ENCODE results near the gene ITCH. TPM values are rescaled to one million over a fixed set of nuclear protein-coding genes. Genes with fewer than 3 reads are reported as not detected.

Gene ITCH
- total and polyA plus RNA-seq, 2 of the 8 experiments (the other 6 are each of a cell fraction or from before 2014, with no cell fraction given) = 3.9 to 45.2 TPM

GRCh38 chr20:34495307-34495706 is 132.2 kb downstream of the ITCH start:
- TF ChIP-seq CTCF (IDR thresholded peaks at IDR 0.05; ENCODE audit: control extremely low read depth in 1 of 3, insufficient read depth in 1 of 3, low read depth in 1 of 3, low read length in 3 of 3) (no peak), USF2 (IDR thresholded peaks at IDR 0.05; ENCODE audit: low read length) (no peak), KDM5A (IDR thresholded peaks at IDR 0.05; ENCODE audit: low read length) (no peak), POLR2A (IDR thresholded peaks at IDR 0.05; ENCODE audit: control extremely low read depth in 1 of 2, low read depth in 2 of 2, low read length in 2 of 2) (no peak)
- H2AK5ac ChIP-seq (ENCODE audit: low read depth, low read length) = no peak overlapping the region
- no peak overlapping the region for H4K5ac ChIP-seq (ENCODE audit: insufficient read length, low read depth, low read length)
- no peak overlapping the region for H2BK12ac ChIP-seq (ENCODE audit: low read depth, low read length)
- H2BK5ac ChIP-seq (ENCODE audit: low read depth, low read length) = no peak overlapping the region
- ChIA-PET CTCF (ENCODE audit: partially characterized antibody) (interaction anchor here (1.7 kb wide), 1 partner anchor 183 kb away, joined by 4 read pairs; no protein-coding TSS in a partner anchor), POLR2A (ENCODE audit: partially characterized antibody) (no interaction called here)
- H4K8ac ChIP-seq (ENCODE audit: extremely low read depth, insufficient read depth, low read length) = no peak overlapping the region
- H3K18ac ChIP-seq (ENCODE audit: extremely low read depth, low read length) = no peak overlapping the region
- FAIRE-seq (no peak), DNase-seq (ENCODE audit: low read depth in 1 of 2, low spot score in 2 of 2) (no peak)
- H2BK20ac ChIP-seq (ENCODE audit: low read length) = no peak overlapping the region
- H3K23me2 ChIP-seq (ENCODE audit: low read depth, low read length) = no peaks in the 10 kb centered on the region
- no peak overlapping the region for H3K4me2 ChIP-seq (ENCODE audit: insufficient read depth in 1 of 2, low read depth in 2 of 2, low read length in 2 of 2)
- H4K91ac ChIP-seq (replicated peaks; ENCODE audit: insufficient read length, low read length) = no peak overlapping the region
- no peak overlapping the region for H3K4ac ChIP-seq (replicated peaks; ENCODE audit: insufficient read length, low read depth, low read length)
- H3K36me3 ChIP-seq (ENCODE audit: control insufficient read depth in 2 of 4, insufficient read depth in 4 of 4, low read length in 3 of 4) = peaks cover 3 to 31% (median 10%) of the 10 kb centered on the region in 4 experiments; a peak in 6 of 8 replicates
- H3K9ac ChIP-seq (replicated peaks in 1 of 4; ENCODE audit: extremely low read depth in 1 of 4, low read depth in 3 of 4, low read length in 3 of 4) = no peak overlapping the region
- no peak overlapping the region for H2AFZ ChIP-seq (ENCODE audit: low read length)
- WGBS, 2 experiments (ENCODE audit: extremely low coverage in 1 of 2, insufficient coverage in 1 of 2, insufficient read length in 1 of 2, insufficient replicate concordance in 2 of 2, low coverage in 1 of 2, low lambda C conversion rate in 2 of 2, missing lambda C conversion rate in 1 of 2) = 96% methylated on average over 7 of the region's 7 CpGs; no CpG with 5 or more reads in 1 of the 2 experiments
- no peak overlapping the region for H3K27ac ChIP-seq (ENCODE audit: low read depth, low read length)
- no peaks in the 10 kb centered on the region for H3K79me1 ChIP-seq (ENCODE audit: low read depth, low read length)
- peaks cover 0 to 4% of the 10 kb centered on the region in 2 experiments for H4K20me1 ChIP-seq (replicated peaks in 1 of 2; ENCODE audit: control insufficient read depth in 1 of 2, insufficient read depth in 2 of 2, low read length in 2 of 2)
- H3K4me1 ChIP-seq (replicated peaks in 1 of 4; ENCODE audit: control insufficient read depth in 3 of 4, insufficient read depth in 4 of 4, low read length in 3 of 4) = no peaks in the 10 kb centered on the region
- H3K56ac ChIP-seq (replicated peaks; ENCODE audit: insufficient read length, low read depth, low read length) = no peak overlapping the region
- no peaks in the 10 kb centered on the region for H3K27me3 ChIP-seq (replicated peaks in 1 of 4; ENCODE audit: control insufficient read depth in 3 of 4, extremely low read depth in 1 of 4, insufficient read depth in 3 of 4, low read length in 3 of 4)
- no peaks in the 10 kb centered on the region for H3K9me3 ChIP-seq (ENCODE audit: insufficient read depth in 2 of 2, low read depth in 1 of 2, low read length in 1 of 2)
- no peak overlapping the region for H3K23ac ChIP-seq (ENCODE audit: insufficient read length)
- H3K14ac ChIP-seq (ENCODE audit: insufficient read length) = no peak overlapping the region
- H2BK15ac ChIP-seq (ENCODE audit: low read length) = no peak overlapping the region
- no peaks in the 10 kb centered on the region for H3K79me2 ChIP-seq (ENCODE audit: control insufficient read depth in 1 of 2, insufficient read depth in 2 of 2, low read length in 2 of 2)
- H3K4me3 ChIP-seq (ENCODE audit: extremely low read depth in 1 of 4, insufficient read depth in 2 of 4, low read depth in 3 of 4, low read length in 4 of 4) = no peak overlapping the region
- no peak overlapping the region for H2BK120ac ChIP-seq (replicated peaks; ENCODE audit: low read depth, low read length)
